ENCODE results near the gene KRTAP10-10.
"Not testable (repeated sequence)": the region's sequence is repeated elsewhere in the genome, so short reads cannot be mapped to it uniquely, and the experiment has no call there.

KRTAP10-10 gene, protein sequence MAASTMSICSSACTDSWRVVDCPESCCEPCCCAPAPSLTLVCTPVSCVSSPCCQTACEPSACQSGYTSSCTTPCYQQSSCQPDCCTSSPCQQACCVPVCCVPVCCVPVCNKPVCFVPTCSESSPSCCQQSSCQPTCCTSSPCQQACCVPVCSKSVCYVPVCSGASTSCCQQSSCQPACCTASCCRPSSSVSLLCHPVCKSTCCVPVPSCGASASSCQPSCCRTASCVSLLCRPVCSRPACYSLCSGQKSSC

DNA sequence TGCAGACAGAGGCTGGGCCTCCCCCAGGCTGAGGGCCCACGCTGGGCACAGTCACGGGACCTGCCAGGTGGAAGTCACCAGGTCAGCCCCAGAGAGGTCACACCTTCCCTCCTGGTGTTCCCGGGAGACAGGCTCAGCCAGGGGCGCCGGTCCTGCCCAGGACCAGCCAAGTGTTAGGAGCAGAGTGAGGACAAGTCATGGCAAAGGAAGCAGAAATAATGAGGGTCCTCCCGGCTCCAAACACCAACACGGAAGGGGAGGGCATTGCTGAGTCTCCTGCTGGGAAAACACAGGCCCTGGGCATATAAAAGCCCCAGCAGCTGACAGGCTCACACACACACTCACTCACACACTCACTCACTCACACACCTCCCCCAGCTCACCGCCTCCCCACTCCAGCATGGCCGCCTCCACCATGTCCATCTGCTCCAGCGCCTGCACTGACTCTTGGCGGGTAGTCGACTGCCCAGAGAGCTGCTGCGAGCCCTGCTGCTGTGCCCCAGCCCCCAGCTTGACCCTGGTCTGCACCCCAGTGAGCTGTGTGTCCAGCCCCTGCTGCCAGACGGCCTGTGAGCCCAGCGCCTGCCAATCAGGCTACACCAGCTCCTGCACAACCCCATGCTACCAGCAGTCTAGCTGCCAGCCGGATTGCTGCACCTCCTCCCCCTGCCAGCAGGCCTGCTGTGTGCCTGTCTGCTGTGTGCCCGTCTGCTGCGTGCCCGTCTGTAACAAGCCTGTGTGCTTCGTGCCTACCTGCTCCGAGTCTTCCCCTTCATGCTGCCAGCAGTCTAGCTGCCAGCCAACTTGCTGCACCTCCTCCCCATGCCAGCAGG, at the start of gene KRTAP10-10:
TSS of gene KRTAP10-10 (plus strand) at position 339 of the 833 bp plus-strand sequence. CDS start at position 401, 62 bp downstream.
- no peak for DNase-seq

DNA sequence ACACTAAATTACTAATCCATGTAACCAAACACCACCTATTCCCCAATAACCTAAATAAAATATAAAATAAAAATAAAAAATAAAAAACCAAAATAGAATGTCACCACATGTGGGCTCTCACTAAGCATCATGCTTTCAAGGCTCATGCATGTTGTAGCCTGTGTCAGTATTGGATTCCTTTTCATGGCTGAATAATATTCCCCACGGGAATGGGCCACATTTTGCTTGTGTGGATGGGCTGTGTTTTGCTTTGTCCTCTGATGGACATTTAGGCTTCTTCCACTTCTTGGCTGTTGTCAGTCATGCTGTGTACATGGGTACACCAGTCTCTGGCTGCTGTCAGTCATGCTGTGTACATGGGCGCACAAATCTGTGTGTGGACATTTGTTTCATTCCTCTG, 48.1 kb upstream of the KRTAP10-10 start:
- DNase-seq: no peak

DNA sequence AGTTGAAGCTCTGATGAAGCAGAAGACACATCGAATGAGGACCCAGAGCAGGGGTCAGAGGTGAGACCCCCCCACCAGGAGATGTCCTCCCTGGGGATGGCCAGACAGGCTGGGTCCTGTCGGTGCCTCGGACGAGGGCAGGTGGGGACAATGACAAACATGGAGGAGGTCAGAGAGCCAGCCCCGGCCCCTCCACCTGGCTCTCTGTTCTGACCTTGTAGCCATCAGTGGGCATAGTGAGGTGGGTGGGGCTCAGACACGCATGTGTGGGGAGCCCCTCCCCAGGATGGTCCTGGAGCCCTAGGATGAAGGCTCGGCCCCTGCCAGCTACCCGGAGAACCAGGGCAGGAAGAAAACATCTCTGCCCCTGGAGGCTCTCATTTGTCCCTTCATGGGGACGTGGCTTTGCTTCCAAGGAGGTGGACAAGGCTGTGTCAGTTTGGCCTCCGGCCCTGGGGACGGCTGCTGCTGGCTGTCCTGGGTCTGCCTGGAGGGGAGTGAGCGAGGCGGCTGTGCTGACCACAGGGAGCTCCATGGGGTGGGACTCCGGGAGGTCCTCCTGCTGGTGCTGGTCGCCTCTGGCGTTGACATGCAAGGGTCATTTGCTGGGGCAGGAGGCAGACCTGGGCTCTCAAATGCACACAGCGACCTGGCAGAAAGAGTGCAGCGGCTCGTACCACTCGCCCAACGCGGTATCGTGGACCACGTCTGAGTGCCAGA, 47.4 kb upstream of the KRTAP10-10 start:
- no peak for DNase-seq

DNA sequence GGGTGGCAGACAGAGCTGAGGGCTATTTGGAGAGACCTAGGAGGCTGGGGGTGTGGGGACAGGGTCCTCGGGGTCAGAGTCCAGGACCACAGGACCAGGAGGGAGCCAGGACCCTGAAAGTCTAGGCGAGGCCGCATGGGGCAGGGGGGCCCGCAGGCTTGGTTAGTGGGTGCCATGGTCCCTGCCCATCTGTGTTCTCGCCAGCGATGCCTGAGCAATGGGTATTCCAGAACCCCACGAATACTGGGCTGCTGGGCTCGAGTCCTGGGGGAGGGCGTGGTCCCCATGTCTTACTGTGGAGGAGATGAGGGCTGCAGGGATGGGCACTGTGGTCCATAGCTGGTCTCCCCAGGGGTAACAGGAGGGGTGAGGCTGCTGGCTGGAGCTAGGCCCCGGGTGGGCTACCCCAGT, 46.8 kb upstream of the KRTAP10-10 start:
- DNase-seq: no peak

DNA sequence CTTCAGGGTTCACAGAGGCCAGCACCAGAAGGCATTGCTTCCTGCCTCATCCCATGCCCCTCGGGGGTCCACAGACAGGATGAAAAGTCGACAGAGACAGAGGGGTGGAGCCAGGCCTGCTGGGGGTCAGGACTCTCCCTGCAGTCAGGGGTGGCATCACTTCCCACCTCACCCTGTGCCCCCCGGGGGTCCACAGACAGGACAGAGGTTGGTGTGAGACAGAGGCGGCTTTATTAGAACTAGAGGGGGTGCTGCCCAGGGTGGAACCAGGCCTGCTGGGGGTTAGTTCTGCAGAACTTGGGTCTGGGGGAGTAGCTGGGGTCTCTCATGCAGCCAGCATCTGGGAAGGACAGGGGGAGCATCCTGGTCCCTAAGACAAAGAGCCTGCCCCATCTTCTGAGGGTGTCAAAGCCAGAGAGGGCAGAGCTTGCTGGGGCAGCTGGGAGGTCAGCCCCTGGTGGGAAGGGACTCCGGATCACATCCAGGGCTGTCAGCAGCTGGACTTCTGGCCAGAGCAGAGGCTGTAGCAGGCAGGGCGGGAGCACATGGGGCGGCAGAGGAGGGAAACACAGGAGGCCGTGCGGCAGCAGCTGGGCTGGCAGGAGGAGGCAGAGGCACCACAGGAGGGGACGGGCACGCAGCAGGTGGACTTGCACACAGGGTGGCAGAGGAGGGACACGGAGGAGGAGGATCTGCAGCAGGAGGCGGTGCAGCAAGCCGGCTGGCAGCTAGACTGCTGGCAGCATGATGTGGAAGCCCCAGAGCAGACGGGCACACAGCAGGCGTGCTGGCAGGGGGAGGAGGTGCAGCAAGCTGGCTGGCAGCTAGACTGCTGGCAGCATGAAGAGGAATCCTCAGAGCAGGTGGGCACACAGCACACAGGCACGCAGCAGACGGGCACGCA, 46.0 kb upstream of the KRTAP10-10 start:
- DNase-seq: not testable (repeated sequence)

DNA sequence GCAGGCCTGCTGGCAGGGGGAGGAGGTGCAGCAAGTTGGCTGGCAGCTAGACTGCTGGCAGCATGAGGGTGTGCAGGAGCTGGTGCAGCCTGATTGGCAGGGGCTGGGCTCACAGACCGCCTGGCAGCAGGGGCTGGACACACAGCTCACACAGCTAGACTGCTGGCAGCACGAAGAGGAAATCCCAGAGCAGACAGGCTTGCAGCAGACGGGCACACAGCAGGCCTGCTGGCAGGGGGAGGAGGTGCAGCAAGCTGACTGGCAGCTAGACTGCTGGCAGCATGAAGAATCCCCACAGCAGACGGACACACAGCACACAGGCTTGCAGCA, 45.4 kb upstream of the KRTAP10-10 start:
- DNase-seq: not testable (repeated sequence)

DNA sequence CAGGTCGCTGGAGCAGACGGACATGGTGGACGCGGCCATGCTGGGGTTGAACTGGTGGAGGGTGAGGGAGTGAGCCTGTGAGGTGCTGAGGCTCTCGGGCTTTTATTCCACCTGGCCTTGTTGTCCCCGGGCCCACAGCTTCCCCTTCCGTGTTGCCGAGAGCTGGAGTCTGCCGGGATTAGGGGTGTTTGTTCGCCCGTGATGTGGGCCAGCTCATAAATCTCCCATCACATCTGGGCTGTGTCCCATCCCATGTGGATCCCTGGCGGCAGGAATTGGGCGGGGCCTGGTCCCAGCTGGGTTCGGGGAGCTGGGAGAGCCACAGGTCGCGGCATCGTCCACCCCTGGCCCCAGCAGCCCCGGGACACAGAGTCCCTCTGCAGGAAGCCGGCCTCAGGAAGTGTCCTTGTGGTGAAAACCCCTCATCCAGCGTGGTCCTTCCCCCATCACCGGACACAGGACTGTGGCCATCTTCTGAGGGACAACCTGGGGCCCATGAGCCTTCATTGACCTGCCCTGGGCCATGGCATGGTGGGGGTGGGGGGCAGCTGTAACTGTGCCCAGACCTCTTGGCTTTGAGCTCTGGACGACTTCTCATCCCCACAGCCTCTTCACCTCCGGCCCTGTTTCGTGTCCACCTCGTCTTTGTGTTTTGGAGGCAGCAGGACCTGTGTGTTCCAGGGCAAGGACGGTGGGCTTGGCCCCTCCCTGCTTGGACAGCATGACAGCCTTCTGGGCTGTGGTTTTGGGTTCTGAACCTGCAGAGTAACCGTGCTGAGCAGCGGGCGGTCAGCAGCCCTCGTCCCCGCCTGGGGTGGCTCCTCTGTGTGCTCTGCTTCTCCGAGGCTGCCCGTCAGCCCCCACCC, 44.5 kb upstream of the KRTAP10-10 start, which contains the start of gene KRTAP10-6:
TSS of gene KRTAP10-6 (minus strand) at position 60 of the 866 bp plus-strand sequence. CDS start at position 39, 21 bp downstream.
- no peak for DNase-seq

DNA sequence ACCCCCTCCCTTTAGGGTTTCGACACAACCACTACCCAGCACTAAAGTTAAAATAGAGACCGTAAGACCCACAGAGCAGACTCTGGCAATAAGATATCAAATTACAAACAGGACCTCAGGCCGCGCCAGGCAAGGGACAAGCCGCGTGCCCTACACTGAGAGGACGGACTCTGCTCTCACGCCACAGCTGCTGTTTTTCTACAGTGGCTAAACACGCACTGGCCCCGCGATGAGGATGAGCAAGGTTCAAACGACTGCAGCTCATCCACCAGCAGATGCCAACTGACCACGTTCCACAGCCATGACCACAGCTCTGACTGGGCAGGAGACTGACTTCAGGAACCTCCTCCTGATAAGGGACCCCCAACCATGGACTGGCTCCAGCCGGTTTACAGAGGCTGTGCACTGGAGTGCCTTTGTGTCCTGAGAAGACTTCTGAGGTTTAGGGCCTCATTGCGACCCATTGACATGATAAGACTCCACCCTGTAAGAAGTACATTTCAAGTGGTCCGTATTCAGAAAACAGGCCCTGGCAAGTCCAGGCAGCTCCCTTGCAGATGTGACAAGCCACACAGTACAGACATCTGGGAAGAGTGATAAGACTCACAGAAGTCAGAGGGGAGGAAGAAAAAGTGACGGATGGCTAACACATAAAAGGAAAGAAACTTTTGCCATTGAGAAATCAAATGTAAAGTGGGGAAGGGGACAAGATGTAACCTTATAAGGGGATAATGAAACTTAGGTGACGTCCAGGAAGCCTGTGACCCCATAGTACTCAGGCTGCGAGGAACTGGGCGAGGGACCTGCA, 43.4 kb upstream of the KRTAP10-10 start:
- no peak for DNase-seq

DNA sequence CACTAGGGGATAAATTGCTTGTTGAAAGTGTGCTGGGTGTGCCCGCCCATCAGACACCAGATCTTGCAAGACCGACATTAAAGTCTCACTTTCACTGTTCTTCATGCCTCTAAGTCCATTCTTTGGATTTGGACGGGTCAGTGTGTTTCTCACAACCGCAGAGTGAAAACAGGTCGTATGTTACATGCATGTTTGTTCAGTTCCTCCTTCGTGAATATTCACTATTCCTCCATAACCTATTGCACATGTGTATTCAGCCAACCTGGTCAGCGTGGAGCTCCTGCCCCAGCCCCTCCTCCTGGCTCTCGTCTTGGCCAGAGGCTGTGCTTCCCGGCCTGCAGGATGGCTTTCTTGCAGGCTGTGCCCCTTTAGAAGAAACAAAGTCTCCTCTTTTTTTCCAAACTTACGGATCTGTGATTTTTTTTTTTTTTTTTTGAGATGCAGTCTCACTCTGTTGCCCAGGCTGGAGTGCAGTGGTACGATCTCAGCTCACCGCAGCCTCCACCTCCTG, 42.7 kb upstream of the KRTAP10-10 start:
- no peak for DNase-seq

DNA sequence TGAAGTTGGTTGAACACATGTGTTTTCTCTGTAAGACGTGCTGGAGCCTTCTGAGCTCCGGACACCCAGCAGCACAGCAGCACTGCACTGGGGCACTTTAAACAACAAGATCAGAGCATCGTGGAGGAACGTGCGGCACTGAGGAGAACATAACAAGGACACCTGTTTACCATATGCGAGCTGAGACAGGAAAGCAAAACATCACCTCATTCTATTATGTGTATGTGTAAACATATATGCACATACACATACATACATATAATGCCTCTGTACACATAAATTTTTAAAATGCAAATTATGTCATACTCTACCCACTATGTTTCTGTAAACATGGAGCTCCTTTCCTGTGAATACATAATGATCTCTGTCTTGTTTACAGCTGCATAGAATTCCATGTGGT, 41.6 kb upstream of the KRTAP10-10 start:
- DNase-seq: no peak

DNA sequence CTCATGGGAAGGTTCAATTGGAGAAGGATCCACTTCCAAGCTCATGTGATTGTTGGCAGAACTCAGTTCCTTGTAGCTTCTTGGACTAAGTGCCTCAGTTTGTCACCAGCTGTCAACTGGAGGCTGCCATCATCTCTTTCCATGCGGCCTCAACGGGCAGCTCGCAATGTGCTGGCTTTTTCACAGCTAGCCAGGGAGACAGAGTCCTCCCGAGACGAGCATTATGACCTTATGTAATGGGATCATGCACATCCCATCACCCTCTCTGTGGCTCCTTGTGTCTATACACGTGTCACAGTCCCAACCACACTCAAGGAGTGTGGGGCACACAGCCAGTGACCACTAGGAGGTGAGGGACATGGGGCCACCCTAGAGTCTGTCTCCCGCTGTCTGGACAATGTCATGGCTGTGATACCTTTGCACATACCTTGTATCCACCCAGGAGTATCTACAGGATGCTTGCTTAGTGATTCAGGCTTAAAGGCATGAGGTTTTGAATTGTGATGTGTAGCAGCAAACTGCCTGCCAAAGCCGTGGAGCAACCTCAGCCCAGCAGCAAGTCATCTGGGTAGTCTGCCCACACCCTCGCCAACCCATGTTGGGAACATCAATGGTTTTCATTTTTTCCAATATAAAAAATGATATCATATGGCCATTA, 41.0 kb upstream of the KRTAP10-10 start:
- no peak for DNase-seq

DNA sequence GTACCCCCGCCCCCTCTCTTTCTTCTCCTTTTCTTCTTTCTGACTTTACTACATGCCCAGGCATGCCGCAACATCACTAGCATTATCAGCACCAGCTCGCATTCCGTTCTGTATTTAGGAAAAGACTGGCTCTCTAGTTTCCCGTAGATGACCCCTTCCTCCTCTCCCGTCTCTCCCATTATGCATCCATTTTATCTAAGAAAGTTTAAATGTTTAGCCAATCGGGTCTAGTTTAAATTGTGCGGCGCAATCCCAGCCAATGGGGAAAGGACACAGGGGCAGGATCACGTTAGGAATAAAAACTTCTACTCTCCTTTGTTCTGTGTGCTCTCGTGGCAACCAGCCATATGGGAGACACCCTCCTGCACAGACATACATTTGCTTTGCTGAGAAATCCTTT, 39.1 kb upstream of the KRTAP10-10 start:
- DNase-seq: no peak

DNA sequence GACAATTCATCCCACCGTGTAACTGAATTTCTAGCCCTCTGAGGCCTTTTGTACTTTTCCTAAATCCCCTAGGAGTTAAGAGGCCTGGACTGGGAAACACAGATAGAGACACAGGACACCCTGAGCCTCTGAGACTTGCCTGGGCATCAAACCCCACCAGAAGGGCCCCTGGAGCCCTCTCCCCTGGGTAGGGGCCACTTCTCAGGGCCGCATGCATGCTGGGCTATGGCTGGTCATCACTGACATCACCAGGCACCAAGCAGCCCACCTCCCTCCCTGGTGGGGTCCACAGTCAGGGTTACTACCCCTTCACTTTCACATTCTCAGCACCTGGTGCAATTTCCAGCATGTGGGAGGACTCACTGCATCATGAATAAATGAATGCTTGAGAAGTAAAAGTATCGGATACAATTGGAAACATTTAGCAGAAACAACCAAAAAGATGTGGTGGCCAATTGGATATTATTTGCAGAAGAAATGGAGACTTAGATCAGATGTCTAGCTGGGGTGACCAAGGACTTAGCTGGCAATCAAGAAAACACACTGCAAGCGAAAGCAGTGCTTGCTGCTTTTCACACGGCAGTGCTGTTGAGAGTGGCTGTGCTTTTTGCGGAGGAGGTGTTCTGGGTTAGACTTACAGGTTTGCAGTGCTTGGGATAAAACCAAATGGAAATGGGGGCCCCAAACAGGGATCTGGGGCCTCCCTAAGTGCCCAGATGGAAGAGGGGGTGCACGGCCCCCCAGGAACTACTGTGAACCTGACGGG, 37.7 kb upstream of the KRTAP10-10 start:
- DNase-seq: no peak

DNA sequence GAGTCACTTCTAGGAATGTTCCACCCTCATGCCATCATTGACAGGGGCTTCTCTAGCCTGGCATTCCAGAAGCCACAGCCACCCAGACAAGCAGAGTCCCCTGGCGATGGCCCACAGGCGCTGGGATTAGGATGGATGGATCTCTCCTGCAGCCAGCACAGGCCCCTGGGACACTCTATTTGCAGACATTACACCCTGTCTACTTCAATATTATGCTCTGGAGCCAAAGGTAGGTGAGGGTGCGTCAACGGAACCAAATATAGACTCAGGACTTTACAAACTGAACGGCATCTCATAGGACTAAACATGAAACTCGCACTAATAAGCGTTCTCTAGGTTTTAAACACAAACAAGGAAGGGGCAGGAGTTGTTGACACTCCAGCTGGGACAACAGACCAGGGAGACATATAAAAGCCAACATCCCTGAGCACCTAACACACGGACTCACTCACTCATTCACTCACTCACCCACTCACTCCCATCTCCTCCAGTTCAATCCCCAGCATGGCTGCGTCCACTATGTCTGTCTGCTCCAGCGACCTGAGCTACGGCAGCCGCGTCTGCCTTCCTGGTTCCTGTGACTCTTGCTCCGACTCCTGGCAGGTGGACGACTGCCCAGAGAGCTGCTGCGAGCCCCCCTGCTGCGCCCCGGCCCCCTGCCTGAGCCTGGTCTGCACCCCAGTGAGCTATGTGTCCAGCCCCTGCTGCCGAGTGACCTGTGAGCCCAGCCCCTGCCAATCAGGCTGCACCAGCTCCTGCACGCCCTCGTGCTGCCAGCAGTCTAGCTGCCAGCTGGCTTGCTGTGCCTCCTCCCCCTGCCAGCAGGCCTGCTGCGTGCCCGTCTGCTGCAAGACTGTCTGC, 36.8 kb upstream of the KRTAP10-10 start, which contains the start of gene KRTAP10-7:
TSS of gene KRTAP10-7 (plus strand) at position 480 of the 861 bp plus-strand sequence. CDS start at position 505, 25 bp downstream.
- not testable (repeated sequence) for DNase-seq

DNA sequence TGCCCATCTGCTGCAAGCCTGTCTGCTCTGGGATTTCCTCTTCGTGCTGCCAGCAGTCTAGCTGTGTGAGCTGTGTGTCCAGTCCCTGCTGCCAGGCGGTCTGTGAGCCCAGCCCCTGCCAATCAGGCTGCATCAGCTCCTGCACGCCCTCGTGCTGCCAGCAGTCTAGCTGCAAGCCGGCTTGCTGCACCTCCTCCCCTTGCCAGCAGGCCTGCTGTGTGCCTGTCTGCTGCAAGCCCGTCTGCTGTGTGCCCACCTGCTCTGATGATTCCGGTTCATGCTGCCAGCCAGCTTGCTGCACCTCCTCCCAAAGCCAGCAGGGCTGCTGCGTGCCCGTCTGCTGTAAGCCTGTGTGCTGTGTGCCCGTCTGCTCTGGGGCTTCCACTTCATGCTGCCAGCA, 36.1 kb upstream of the KRTAP10-10 start:
- not testable (repeated sequence) for DNase-seq

DNA sequence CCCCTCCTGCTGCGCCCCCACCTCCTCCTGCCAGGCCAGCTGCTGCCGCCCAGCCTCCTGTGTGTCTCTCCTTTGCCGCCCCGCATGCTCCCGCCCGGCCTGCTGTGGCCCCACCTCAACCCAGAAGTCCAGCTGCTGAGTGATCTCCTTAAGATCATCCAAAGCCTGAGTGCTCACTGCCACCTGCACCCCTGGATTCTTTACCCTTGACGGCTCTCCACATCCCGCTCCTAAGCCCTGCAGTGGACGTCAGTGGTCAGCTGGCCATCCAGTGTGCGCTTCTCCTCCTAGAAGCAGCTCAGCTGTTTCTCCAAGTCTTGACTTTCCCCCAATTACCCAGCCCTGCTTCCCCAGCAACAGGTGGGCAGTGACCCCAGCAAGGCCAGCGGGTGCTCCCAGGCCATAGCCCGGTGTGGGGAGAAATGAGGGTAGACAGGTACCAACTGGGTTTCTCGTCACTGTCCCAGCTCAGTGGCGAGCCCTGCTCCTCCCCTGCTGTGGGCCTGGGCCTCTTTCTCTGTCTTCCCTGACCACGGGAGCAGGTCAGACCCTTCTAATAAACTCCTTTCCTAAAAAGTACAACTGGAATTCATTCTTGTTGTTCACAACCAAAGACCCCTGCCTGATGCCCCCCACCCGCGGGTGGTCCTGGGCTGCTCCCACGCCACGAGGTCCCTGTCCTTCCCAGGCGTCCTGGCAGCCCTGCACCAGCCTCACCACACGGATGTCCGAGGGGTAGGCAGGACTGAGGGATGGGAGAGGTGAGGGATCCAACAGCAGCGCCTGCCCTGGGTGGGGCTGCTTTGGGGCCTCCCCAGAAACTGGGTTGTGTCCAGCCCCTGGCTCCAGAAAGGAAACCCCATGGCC, 35.3 kb upstream of the KRTAP10-10 start:
- DNase-seq: no peak

DNA sequence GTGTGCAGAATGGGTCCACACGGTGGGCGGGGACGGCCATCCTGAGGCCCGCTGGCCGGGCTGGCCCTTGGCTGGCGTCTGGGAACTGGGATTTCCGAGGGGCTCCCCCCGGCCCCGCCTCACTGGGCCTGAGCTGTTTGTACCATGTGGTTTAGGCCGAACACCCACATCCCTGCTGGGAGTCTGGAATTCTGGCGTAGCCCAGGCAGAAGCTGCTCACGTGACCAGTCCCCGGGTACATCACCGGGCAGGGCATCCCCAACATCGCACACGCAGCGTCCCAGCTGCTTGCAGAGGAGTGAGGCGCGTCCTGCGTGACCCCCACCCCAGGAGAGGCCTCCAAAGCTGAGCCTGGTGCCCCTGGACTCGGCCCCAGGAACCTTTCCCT, 34.7 kb upstream of the KRTAP10-10 start:
- no peak for DNase-seq
